Measurements from ENCODE around the gene RNF17. TPM values are rescaled to one million over a fixed set of nuclear protein-coding genes. Genes with fewer than 3 reads are reported as not detected.

RNF17 gene
- total and polyA plus RNA-seq, 2 donors (not counting 3 experiments of a cell fraction or from before 2014, with no cell fraction given): 0.30 TPM; not detected in 1

- Histone ChIP-seq H3K4me3 (replicated peaks in 1 of 3; ENCODE audit: insufficient read depth in 1 of 3, low read depth in 1 of 3, low read length in 3 of 3) (no peak overlapping the region), H2AFZ (ENCODE audit: low read depth, low read length) (no peak overlapping the region), H3K36me3 (ENCODE audit: control insufficient read depth in 2 of 2, extremely low read depth in 1 of 2, insufficient read depth in 2 of 2, low read length in 2 of 2) (no peaks in the 10 kb centered on the region), H3K4me1 (ENCODE audit: control insufficient read depth, extremely low read depth, insufficient read depth, low read length) (no peaks in the 10 kb centered on the region), H4K20me1 (replicated peaks; ENCODE audit: control insufficient read depth, extremely low read depth, insufficient read depth, low read length) (no peaks in the 10 kb centered on the region), H3K27ac (ENCODE audit: insufficient read depth, low read depth, low read length) (no peak overlapping the region), H3K4me2 (ENCODE audit: insufficient read depth, low read length) (no peak overlapping the region), H3K9me3 (replicated peaks; ENCODE audit: control insufficient read depth, insufficient read depth, low read length) (no peaks in the 10 kb centered on the region), H3K27me3 (ENCODE audit: control insufficient read depth in 2 of 2, insufficient read depth in 2 of 2, low read length in 2 of 2) (peaks cover 5 to 25% of the 10 kb centered on the region in 2 experiments), H3K79me2 (ENCODE audit: control insufficient read depth, insufficient read depth, low read length) (no peaks in the 10 kb centered on the region), H3K9me1 (replicated peaks; ENCODE audit: control insufficient read depth, extremely low read depth, insufficient read depth, low read length) (no peaks in the 10 kb centered on the region), H3K9ac (replicated peaks; ENCODE audit: extremely low read depth, insufficient read depth, low read length) (no peak overlapping the region)
- ChIA-PET CTCF (interaction anchor here (0.8 kb wide), 1 partner anchor 51 kb away, joined by 3 read pairs; no protein-coding TSS in a partner anchor), POLR2A (no interaction called here)
- DNase-seq (ENCODE audit: low read depth, low spot score) (no peak), FAIRE-seq (no peak)
- BruUV-seq (replicated peaks): no TSS peak
- TF ChIP-seq POLR2A (IDR thresholded peaks at IDR 0.05; ENCODE audit: low read depth, low read length): no peak
- no peak for TF ChIP-seq JUN (IDR thresholded peaks at IDR 0.05; ENCODE audit: borderline replicate concordance, insufficient read depth, insufficient read length, low read depth)
- no peak for TF ChIP-seq MYC (IDR thresholded peaks at IDR 0.05; ENCODE audit: low read depth, low read length)
- TF ChIP-seq, protein P1, sequence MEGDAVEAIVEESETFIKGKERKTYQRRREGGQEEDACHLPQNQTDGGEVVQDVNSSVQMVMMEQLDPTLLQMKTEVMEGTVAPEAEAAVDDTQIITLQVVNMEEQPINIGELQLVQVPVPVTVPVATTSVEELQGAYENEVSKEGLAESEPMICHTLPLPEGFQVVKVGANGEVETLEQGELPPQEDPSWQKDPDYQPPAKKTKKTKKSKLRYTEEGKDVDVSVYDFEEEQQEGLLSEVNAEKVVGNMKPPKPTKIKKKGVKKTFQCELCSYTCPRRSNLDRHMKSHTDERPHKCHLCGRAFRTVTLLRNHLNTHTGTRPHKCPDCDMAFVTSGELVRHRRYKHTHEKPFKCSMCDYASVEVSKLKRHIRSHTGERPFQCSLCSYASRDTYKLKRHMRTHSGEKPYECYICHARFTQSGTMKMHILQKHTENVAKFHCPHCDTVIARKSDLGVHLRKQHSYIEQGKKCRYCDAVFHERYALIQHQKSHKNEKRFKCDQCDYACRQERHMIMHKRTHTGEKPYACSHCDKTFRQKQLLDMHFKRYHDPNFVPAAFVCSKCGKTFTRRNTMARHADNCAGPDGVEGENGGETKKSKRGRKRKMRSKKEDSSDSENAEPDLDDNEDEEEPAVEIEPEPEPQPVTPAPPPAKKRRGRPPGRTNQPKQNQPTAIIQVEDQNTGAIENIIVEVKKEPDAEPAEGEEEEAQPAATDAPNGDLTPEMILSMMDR (IDR thresholded peaks at IDR 0.05; ENCODE audit: extremely low read depth in 1 of 2, insufficient read depth in 1 of 2, low read depth in 1 of 2, low read length in 2 of 2): no peak
- TF ChIP-seq EZH2 (IDR thresholded peaks at IDR 0.05; ENCODE audit: borderline replicate concordance, low read depth, low read length, severe bottlenecking): no peak
- no peak for TF ChIP-seq MAX (IDR thresholded peaks at IDR 0.05; ENCODE audit: insufficient read depth, insufficient read length)
- no peak for TF ChIP-seq POLR2AphosphoS5 (IDR thresholded peaks at IDR 0.05; ENCODE audit: insufficient read depth, low read depth, low read length)
- TF ChIP-seq FOS (IDR thresholded peaks at IDR 0.05; ENCODE audit: borderline replicate concordance, insufficient read depth, low read length): no peak
- TF ChIP-seq GATA2 (IDR thresholded peaks at IDR 0.05; ENCODE audit: insufficient read depth, insufficient read length, low read depth, low read length): no peak
- intact Hi-C loops (cut with micrococcal nuclease) (loop anchor here (5.0 kb wide), 1 partner anchor 98 kb away; no protein-coding TSS in a partner anchor), dilution Hi-C loops (cut with MboI; ENCODE audit: extremely low pct_ligation_motif_present, low sequenced_read_pairs) (no loop called here)
Measured at GRCh38 chr13:24868874-24869273, 104.9 kb downstream of the RNF17 start.

All from endothelial cell of umbilical vein (primary cell).